ENCODE data around the gene GPER1. TPM values are rescaled to one million over a fixed set of nuclear protein-coding genes. Genes with fewer than 3 reads are reported as not detected.
"Not testable (repeated sequence)": the region's sequence is repeated elsewhere in the genome, so short reads cannot be mapped to it uniquely, and the experiment has no call there.

The GPER1 gene
- not detected for total RNA-seq

DNA sequence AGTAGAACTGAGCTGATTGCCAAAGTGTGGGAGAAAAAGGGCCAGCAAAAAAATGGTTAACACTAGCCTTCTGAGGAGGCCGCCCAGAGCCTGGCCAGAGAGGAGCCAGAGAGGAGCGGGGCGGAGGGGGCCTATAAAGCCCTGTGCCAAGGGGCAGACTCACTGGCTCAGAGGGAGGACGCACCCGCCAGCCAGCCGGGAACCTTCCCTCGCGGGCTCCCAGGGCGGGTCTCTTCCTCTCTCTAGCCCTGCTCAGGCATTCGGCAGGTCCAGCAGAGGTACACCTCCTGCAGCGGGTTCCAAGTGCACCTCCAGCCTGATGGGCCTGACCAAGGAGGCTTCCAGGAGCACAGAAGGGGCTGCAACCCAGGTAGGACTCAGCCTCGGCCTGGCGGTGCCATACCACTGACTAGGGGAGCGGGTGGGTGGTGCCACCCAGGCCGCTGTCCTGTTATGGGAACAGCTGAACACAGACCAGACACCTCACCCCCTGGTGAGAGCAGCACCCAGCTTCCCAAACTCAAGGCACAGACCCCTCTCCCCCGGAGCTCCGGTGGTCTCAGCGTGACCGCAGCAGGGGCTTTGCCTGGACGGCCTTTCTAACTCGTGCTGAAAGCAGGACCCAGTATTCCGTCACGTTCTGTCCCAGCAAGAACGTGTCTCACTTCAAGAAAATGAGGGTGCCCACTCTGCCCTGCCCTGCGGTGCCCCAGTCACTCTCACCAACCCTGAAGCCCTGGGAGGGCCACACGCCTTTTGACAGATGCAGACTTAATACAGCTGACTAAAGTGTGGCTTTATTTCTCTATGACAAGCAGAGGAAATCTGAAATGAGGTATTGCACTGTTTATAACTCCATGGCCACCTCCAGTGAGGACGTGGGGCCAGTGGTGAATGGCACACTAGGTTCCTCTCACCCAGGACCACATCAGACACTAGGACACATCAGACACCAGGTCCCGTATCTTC, at the start of gene GPER1:
Gene GPER1, plus strand, starts transcription at position 162 of the 969 bp plus-strand sequence. CDS start 3,616 bp downstream, outside the sequence.
- ChIA-PET CTCF (interaction anchor here (1.4 to 2.8 kb wide), 3 partner anchors 22 to 89 kb away, joined by 5 to 10 read pairs (median 9); a partner anchor contains a TSS), POLR2A (no interaction called here)

- POLR2A ChIA-PET, result not testable (repeated sequence)
- CTCF ChIA-PET, result interaction anchor here (0.7 to 1.2 kb wide), 2 partner anchors 47 to 136 kb away, joined by 3 to 5 read pairs; no protein-coding TSS in a partner anchor
Observed at GRCh38 chr7:1040233-1040632, 47.7 kb upstream of the GPER1 start.

DNA sequence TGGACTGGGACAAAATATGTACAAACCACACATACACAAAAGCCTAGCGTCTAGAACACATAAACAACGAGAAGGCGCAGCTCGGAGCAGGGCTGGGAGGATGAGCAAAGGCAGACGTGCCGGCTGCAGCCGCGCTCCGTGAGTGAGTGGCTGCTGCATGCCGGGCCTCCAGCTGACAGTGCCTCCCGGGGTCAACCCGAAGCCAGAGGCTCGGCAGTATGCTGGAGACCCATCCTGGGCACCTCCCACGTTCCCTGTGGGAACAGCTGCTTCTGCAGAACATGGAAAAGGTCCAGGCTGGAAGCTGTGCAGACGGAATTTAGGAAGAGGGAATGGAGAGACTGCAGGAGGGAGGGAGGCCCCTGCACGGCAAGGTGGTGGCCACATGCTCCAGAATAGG, 47.1 kb upstream of the GPER1 start:
- CTCF ChIA-PET, result interaction anchor here (0.7 to 1.2 kb wide), 2 partner anchors 48 to 135 kb away, joined by 3 to 5 read pairs; no protein-coding TSS in a partner anchor

GRCh38 chr7:1041551-1042491, 46.1 kb upstream of the GPER1 start:
- ChIA-PET POLR2A (no interaction called here), CTCF (interaction anchor here (1.1 to 1.2 kb wide), 2 partner anchors 24 to 49 kb away, joined by 4 to 5 read pairs; no protein-coding TSS in a partner anchor)

More for the DNA sequence above, 47.1 kb upstream of the GPER1 start:
- POLR2A ChIA-PET, result no interaction called here

GRCh38 chr7:1042492-1042833, 45.5 kb upstream of the GPER1 start:
- ChIA-PET CTCF (interaction anchor here (1.1 kb wide), 1 partner anchor 23 kb away, joined by 4 read pairs; no protein-coding TSS in a partner anchor), POLR2A (interaction anchor here (0.5 kb wide), 1 partner anchor 206 kb away, joined by 3 read pairs; no protein-coding TSS in a partner anchor)

- POLR2A ChIA-PET, result interaction anchor here (0.6 to 1.1 kb wide), 3 partner anchors 69 to 897 kb away, joined by 3 to 7 read pairs (median 3); partner anchors contain the start of gene COX19
- CTCF ChIA-PET, result interaction anchor here (0.9 to 3.5 kb wide), 5 partner anchors 10 to 212 kb away, joined by 3 to 22 read pairs (median 3); partner anchors contain the start of gene SUN1
Observed at GRCh38 chr7:1043552-1044188, 44.2 kb upstream of the GPER1 start.

- POLR2A ChIA-PET, result interaction anchor here (0.7 kb wide), 1 partner anchor 51 kb away, joined by 3 read pairs; no protein-coding TSS in a partner anchor
Observed at GRCh38 chr7:1044189-1045068, 43.5 kb upstream of the GPER1 start, which contains the start of gene GPR146. Gene GPR146 (plus strand): TSS chr7:1044546. CDS start chr7:1057516, 12,970 bp downstream.

GRCh38 chr7:1045069-1046063, 42.5 kb upstream of the GPER1 start:
- POLR2A ChIA-PET, result interaction anchor here (0.7 kb wide), 1 partner anchor 52 kb away, joined by 3 read pairs; no protein-coding TSS in a partner anchor

More at GRCh38 chr7:1044189-1045068, 43.5 kb upstream of the GPER1 start, which contains the start of gene GPR146:
- CTCF ChIA-PET, result interaction anchor here (0.7 to 3.5 kb wide), 11 partner anchors 9 to 212 kb away, joined by 3 to 22 read pairs (median 3); partner anchors contain the start of genes COX19 and SUN1

DNA sequence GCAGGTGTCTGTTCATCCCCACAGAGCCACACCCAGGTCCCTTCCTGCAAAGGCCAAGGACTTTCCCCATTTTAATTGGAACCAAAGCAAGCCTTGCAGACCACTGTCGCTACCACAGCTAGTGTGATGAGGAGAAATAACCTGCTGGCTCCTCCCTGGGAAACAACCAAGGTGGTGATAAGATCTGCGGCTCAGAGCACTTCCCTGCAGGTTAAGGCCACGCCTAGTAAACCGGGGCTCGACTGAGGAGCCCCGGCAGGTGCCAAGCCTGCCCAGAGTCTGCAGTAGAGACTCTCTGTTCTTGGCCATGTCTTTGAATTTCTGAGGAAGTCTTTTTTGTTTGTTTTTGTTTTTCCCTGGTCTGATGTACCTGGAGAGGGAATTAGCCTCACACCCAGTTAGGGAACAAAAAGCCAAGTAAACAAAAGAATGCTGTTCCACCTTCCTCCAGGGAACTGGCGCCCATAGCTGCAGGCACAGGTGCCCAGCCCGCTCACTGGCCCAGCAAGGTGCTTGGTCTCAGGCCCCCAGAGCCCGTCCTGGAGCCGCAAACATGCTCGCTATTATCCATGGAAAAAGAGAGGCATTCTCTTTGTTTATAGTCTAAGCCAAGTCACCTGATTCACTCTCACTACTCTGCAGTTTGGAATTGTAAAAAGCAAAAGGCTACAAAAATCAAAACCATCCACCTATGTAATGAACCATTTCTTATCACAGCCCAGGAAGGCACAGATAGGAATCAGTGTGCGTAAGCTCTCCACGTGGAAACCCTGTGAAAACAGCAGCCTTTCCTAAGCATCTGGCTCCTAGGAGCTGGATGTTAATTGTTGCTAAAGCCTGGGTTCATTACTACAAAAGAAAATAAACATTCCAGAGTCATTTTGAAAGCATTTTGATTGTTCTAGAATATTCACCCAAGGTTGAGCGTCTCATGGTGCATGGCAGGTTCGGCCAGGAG, 40.9 kb upstream of the GPER1 start:
- ChIA-PET POLR2A (no interaction called here), CTCF (interaction anchor here (1.6 to 3.0 kb wide), 2 partner anchors 18 to 54 kb away, joined by 7 to 15 read pairs; no protein-coding TSS in a partner anchor)

More at GRCh38 chr7:1045069-1046063, 42.5 kb upstream of the GPER1 start:
- CTCF ChIA-PET, result interaction anchor here (0.7 to 3.5 kb wide), 9 partner anchors 10 to 131 kb away, joined by 3 to 22 read pairs (median 3); partner anchors contain the start of gene COX19

DNA sequence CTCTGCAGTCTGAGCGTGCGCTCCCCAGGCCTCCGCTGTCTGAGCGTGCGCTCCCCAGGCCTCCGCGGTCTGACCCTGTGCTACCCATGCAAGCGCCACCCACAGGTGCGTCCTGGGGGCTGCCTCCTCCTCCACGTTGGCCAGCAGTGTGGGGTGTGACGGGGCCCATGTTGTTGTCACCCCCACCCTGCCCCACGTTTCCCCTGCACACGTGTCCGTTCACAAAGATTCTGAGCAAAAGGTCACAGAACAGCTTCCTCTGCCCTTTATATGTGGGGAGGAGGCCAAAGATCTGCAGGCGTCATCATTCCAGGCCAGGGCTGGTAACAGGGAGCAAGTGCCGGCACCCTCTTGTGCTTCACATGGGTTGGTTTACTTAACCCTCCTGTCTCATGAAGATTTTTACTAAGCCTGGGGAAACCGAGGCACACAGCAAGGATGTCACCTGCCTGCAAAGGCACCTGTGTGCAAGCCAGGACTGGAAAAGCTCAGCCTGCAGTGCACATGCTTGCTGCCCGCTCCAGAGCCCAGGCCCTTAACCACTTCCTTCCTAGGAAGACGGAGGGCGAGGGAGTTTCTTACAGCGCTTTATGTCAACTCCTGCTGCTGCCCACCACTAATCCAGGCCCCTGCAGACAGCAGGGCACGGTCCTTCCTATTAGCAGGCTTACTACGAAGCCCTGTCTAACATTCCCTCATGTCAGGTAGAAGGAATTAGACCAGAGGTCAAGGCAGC, 38.7 kb upstream of the GPER1 start:
- ChIA-PET POLR2A (no interaction called here), CTCF (interaction anchor here (2.4 kb wide), 1 partner anchor 56 kb away, joined by 8 read pairs; no protein-coding TSS in a partner anchor)

DNA sequence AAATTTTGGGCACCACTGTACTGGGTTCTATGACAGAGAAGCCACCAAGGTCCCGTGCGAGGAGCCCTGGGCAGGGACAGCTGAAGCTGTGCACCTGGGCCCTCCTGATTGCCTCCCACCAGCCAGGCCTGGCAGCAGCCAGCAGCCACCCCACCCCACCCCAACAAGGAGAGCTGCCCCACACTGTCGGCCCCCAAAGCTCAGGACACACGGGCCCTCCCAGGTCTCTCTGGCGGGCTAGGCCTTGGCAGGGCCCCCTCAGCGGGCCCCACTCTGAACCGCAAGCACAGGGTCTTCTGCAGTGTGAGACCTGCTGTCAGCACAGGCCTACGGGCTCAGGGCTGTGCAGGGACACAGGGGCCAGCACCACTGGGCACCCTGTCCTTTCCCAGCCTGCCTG, 38.1 kb upstream of the GPER1 start:
- ChIA-PET POLR2A (no interaction called here), CTCF (interaction anchor here (2.4 kb wide), 1 partner anchor 57 kb away, joined by 8 read pairs; no protein-coding TSS in a partner anchor)

DNA sequence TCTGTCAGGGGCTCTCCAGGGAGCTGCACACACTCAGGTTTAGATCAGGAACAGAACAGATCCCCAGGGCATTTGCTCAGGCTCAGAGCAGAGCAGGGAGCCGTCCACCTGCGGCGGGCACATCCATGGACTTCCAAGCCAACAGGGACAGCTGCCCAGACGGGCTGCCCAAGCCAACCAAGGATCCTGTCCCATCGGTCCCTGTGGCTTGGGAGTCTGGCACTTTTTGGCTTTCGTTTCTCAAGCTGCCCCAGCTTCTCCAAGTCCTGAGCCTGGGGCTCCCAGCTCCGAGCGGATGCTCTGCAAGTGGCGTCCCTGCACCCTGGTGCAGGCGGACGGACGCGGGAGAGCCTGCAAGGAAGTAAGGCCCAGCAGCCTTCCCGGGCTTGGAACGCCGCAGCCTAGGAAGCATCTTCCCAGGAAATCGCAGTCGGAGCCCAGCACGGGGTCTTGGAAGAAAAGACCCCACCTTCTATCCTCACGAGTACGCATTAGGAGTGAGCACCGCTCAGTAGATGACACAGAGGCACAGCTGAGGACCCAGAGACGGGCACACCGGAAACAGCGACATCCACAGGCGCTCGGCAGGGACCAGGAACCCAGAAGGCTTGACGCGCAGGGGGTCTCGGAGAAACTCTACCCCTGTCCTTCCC, 37.5 kb upstream of the GPER1 start:
- ChIA-PET POLR2A (no interaction called here), CTCF (interaction anchor here (2.4 to 2.7 kb wide), 2 partner anchors 15 to 57 kb away, joined by 8 to 14 read pairs; no protein-coding TSS in a partner anchor)

- POLR2A ChIA-PET, result no interaction called here
- CTCF ChIA-PET, result interaction anchor here (2.1 to 2.7 kb wide), 3 partner anchors 15 to 58 kb away, joined by 8 to 14 read pairs (median 9); no protein-coding TSS in a partner anchor
Observed at GRCh38 chr7:1050956-1051690, 36.8 kb upstream of the GPER1 start.
